HUES48 (cell line): ENCODE results near the gene ANKRD11.
"Not testable (repeated sequence)": the region's sequence is repeated elsewhere in the genome, so short reads cannot be mapped to it uniquely, and the experiment has no call there.

ENCODE experiments used
- H3K27ac ChIP-seq: one replicate; pipeline ENCODE4 v1.7.0; 2013; ENCODE audit warnings: low read depth, low read length, inconsistent platforms
- H3K27me3 ChIP-seq: 2 replicates; pipeline ENCODE4 v1.6.1; 2013; ENCODE audit warnings: mild to moderate bottlenecking, low read length; ENCODE audit not compliant: control insufficient read depth, insufficient read depth
- H3K36me3 ChIP-seq: 2 replicates; pipeline ENCODE4 v1.6.1; 2013; ENCODE audit warnings: low read length; ENCODE audit not compliant: control insufficient read depth, insufficient read depth
- H3K4me1 ChIP-seq: 2 replicates; pipeline ENCODE4 v1.6.1; 2013; ENCODE audit warnings: mild to moderate bottlenecking, low read length; ENCODE audit not compliant: control insufficient read depth, insufficient read depth
- H3K4me3 ChIP-seq: 2 replicates; pipeline ENCODE4 v1.5.1; 2013; ENCODE audit warnings: mild to moderate bottlenecking, low read depth, low read length
- H3K9ac ChIP-seq: 2 replicates; pipeline ENCODE4 v1.6.1; 2013; ENCODE audit warnings: mild to moderate bottlenecking, low read depth, low read length, moderate library complexity
- H3K9me3 ChIP-seq: 2 replicates; pipeline ENCODE4 v1.6.1; 2013; ENCODE audit warnings: low read length; ENCODE audit not compliant: control insufficient read depth, insufficient read depth

The ANKRD11 gene

GRCh38 chr16:89341697-89342694, 148.4 kb downstream of the ANKRD11 start:
- no peaks in the 10 kb centered on the region for H3K36me3 ChIP-seq
- H3K9ac ChIP-seq: no peak overlapping the region
- H3K27ac ChIP-seq: no peak overlapping the region
- H3K9me3 ChIP-seq: no peaks in the 10 kb centered on the region
- H3K4me1 ChIP-seq: peaks cover 25% of the 10 kb centered on the region
- H3K4me3 ChIP-seq: no peak overlapping the region
- H3K27me3 ChIP-seq: no peaks in the 10 kb centered on the region

GRCh38 chr16:89341279-89341678, 149.1 kb downstream of the ANKRD11 start:
- Histone ChIP-seq H3K36me3 (no peaks in the 10 kb centered on the region), H3K27ac (no peak overlapping the region), H3K4me3 (no peak overlapping the region), H3K9ac (no peak overlapping the region), H3K4me1 (peaks cover 18% of the 10 kb centered on the region), H3K9me3 (no peaks in the 10 kb centered on the region), H3K27me3 (no peaks in the 10 kb centered on the region)

GRCh38 chr16:89338863-89339262, 151.5 kb downstream of the ANKRD11 start:
- Histone ChIP-seq H3K27me3 (no peaks in the 10 kb centered on the region), H3K9me3 (no peaks in the 10 kb centered on the region), H3K4me1 (peaks cover 9% of the 10 kb centered on the region), H3K36me3 (no peaks in the 10 kb centered on the region), H3K9ac (no peak overlapping the region), H3K27ac (no peak overlapping the region), H3K4me3 (no peak overlapping the region)

GRCh38 chr16:89337965-89338364, 152.4 kb downstream of the ANKRD11 start:
- Histone ChIP-seq H3K4me3 (no peak overlapping the region), H3K9me3 (no peaks in the 10 kb centered on the region), H3K27ac (no peak overlapping the region), H3K4me1 (peaks cover 11% of the 10 kb centered on the region), H3K27me3 (no peaks in the 10 kb centered on the region), H3K36me3 (no peaks in the 10 kb centered on the region), H3K9ac (no peak overlapping the region)

GRCh38 chr16:89335803-89336485, 154.4 kb downstream of the ANKRD11 start:
- Histone ChIP-seq H3K36me3 (no peaks in the 10 kb centered on the region), H3K9ac (no peak overlapping the region), H3K9me3 (no peaks in the 10 kb centered on the region), H3K27ac (peak overlapping the region; percentile 7), H3K27me3 (no peaks in the 10 kb centered on the region), H3K4me3 (no peak overlapping the region), H3K4me1 (peaks cover 13% of the 10 kb centered on the region)

- peaks cover 13% of the 10 kb centered on the region for H3K4me1 ChIP-seq
- H3K9me3 ChIP-seq: no peaks in the 10 kb centered on the region
- no peaks in the 10 kb centered on the region for H3K36me3 ChIP-seq
- no peak overlapping the region for H3K4me3 ChIP-seq
- H3K9ac ChIP-seq: no peak overlapping the region
- H3K27ac ChIP-seq: no peak overlapping the region
- no peaks in the 10 kb centered on the region for H3K27me3 ChIP-seq
Observed at GRCh38 chr16:89334988-89335802, 155.2 kb downstream of the ANKRD11 start.

- no peak overlapping the region for H3K9ac ChIP-seq
- H3K4me1 ChIP-seq: peaks cover 13% of the 10 kb centered on the region
- no peak overlapping the region for H3K27ac ChIP-seq
Observed at GRCh38 chr16:89334461-89334860, 155.9 kb downstream of the ANKRD11 start.

GRCh38 chr16:89334050-89334449, 156.3 kb downstream of the ANKRD11 start:
- Histone ChIP-seq H3K27ac (no peak overlapping the region), H3K4me1 (peaks cover 13% of the 10 kb centered on the region), H3K36me3 (no peaks in the 10 kb centered on the region), H3K27me3 (no peaks in the 10 kb centered on the region), H3K9ac (no peak overlapping the region), H3K4me3 (no peak overlapping the region), H3K9me3 (no peaks in the 10 kb centered on the region)

More at GRCh38 chr16:89334461-89334860, 155.9 kb downstream of the ANKRD11 start:
- H3K27me3 ChIP-seq: no peaks in the 10 kb centered on the region
- no peak overlapping the region for H3K4me3 ChIP-seq
- no peaks in the 10 kb centered on the region for H3K36me3 ChIP-seq
- H3K9me3 ChIP-seq: no peaks in the 10 kb centered on the region

- H3K27ac ChIP-seq, H3K9me3 ChIP-seq, H3K36me3 ChIP-seq, H3K9ac ChIP-seq, H3K4me3 ChIP-seq, H3K27me3 ChIP-seq: not testable (repeated sequence)
- H3K4me1 ChIP-seq: peaks cover 13% of the 10 kb centered on the region
Observed at GRCh38 chr16:89333401-89334001, 156.9 kb downstream of the ANKRD11 start.

GRCh38 chr16:89332902-89333245, 157.5 kb downstream of the ANKRD11 start:
- H3K4me1 ChIP-seq: peaks cover 16% of the 10 kb centered on the region
- no peak overlapping the region for H3K27ac ChIP-seq

More at GRCh38 chr16:89332902-89333245, 157.5 kb downstream of the ANKRD11 start:
- H3K9me3 ChIP-seq: no peaks in the 10 kb centered on the region
- no peak overlapping the region for H3K9ac ChIP-seq
- no peaks in the 10 kb centered on the region for H3K36me3 ChIP-seq
- H3K4me3 ChIP-seq: no peak overlapping the region
- H3K27me3 ChIP-seq: no peaks in the 10 kb centered on the region
